Neural progenitor cell (in vitro differentiated cells): Measurements from ENCODE around the gene PRICKLE3.

Source experiments
- EZH2 ChIP-seq: fragments of 200-600 bp; sonication (generic); IDR thresholded peaks from 2 replicates; pipeline ENCODE4 v1.6.1; 2017; ENCODE audit warnings: antibody characterized with exemption, mild to moderate bottlenecking, moderate library complexity
- TF ChIP-seq, protein P1 (sequence below): fragments of 200-600 bp; sonication (generic); IDR thresholded peaks from 2 replicates; pipeline ENCODE4 v1.5.1; 2017; ENCODE audit warnings: antibody characterized with exemption, mild to moderate bottlenecking

DNA sequence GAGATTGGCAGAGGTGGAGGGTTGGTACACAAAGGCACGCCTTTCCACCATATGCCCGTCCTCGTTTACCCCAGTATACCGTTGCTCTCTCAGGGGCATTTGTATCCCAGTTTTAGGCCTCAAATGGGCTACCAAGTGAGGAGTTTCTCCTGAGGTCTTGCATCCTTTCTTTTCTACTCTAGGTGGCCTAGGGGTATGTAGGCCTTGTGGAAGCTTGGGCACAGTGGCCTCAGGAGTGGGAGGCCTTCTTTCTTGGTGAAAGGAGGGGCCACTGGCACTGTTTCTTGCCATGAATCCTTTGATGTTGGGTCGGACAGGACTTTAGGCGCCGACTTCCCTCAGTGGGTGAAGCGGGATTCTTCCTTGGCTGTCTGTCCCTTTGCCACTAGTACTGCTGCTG, 38.9 kb downstream of the PRICKLE3 start:
- TF ChIP-seq, protein P1, sequence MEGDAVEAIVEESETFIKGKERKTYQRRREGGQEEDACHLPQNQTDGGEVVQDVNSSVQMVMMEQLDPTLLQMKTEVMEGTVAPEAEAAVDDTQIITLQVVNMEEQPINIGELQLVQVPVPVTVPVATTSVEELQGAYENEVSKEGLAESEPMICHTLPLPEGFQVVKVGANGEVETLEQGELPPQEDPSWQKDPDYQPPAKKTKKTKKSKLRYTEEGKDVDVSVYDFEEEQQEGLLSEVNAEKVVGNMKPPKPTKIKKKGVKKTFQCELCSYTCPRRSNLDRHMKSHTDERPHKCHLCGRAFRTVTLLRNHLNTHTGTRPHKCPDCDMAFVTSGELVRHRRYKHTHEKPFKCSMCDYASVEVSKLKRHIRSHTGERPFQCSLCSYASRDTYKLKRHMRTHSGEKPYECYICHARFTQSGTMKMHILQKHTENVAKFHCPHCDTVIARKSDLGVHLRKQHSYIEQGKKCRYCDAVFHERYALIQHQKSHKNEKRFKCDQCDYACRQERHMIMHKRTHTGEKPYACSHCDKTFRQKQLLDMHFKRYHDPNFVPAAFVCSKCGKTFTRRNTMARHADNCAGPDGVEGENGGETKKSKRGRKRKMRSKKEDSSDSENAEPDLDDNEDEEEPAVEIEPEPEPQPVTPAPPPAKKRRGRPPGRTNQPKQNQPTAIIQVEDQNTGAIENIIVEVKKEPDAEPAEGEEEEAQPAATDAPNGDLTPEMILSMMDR, result no peak
- no peak for TF ChIP-seq EZH2
